ENCODE results near the gene UTP11. TPM values are rescaled to one million over a fixed set of nuclear protein-coding genes. Genes with fewer than 3 reads are reported as not detected.

UTP11 gene
- polyA plus RNA-seq, 1 donor from 2014 or later: 144 TPM

GRCh38 chr1:37998913-37999429 is 13.6 kb upstream of the UTP11 start:
- Histone ChIP-seq H3K9me3 (ENCODE audit: low read length) (no peaks in the 10 kb centered on the region), H3K4me2 (ENCODE audit: low read length) (no peak overlapping the region), H2AFZ (ENCODE audit: low read depth, low read length) (no peak overlapping the region), H3F3A (ENCODE audit: insufficient read depth, low read length, poor library complexity, severe bottlenecking) (no peaks in the 10 kb centered on the region), H3K9ac (ENCODE audit: low read length) (no peak overlapping the region), H4K20me1 (ENCODE audit: insufficient read depth) (no peaks in the 10 kb centered on the region), H3K4me3 (ENCODE audit: low read length) (no peak overlapping the region), H3K79me2 (replicated peaks; ENCODE audit: insufficient read depth, low read length) (no peaks in the 10 kb centered on the region), H3K27me3 (ENCODE audit: insufficient read depth, low read depth, low read length) (peaks cover 7% of the 10 kb centered on the region), H3K36me3 (ENCODE audit: insufficient read depth, low read length) (no peaks in the 10 kb centered on the region), H3K27ac (ENCODE audit: low read length) (no peak overlapping the region), H3K9me2 (ENCODE audit: insufficient read depth, low read length) (no peaks in the 10 kb centered on the region)
- TF ChIP-seq SMC3 (conservative IDR thresholded peaks at IDR 0.05; ENCODE audit: poor library complexity) (no peak), REST (IDR thresholded peaks at IDR 0.05; ENCODE audit: borderline replicate concordance) (no peak), EP300 (conservative IDR thresholded peaks at IDR 0.05; ENCODE audit: poor library complexity, severe bottlenecking) (no peak), TAF1 (IDR thresholded peaks at IDR 0.05; ENCODE audit: low read depth) (no peak), POLR2AphosphoS5 (IDR thresholded peaks at IDR 0.05) (no peak), CTCF (IDR thresholded peaks at IDR 0.05; ENCODE audit: poor library complexity, severe bottlenecking) (no peak), RAD21 (conservative IDR thresholded peaks at IDR 0.05) (no peak), EZH2 (IDR thresholded peaks at IDR 0.05; ENCODE audit: borderline replicate concordance, insufficient read depth, low read length, poor library complexity, severe bottlenecking) (no peak), MXI1 (conservative IDR thresholded peaks at IDR 0.05; ENCODE audit: poor library complexity, severe bottlenecking) (no peak)

GRCh38 chr1:37999430-38000232 is 12.9 kb upstream of the UTP11 start:
- H3K4me2 ChIP-seq (ENCODE audit: low read length): no peak overlapping the region
- H2AFZ ChIP-seq (ENCODE audit: low read depth, low read length): no peak overlapping the region
- H3K27me3 ChIP-seq (ENCODE audit: insufficient read depth, low read depth, low read length): peaks cover 13% of the 10 kb centered on the region
- H3K36me3 ChIP-seq (ENCODE audit: insufficient read depth, low read length): no peaks in the 10 kb centered on the region
- no peaks in the 10 kb centered on the region for H3K9me2 ChIP-seq (ENCODE audit: insufficient read depth, low read length)
- no peaks in the 10 kb centered on the region for H3K9me3 ChIP-seq (ENCODE audit: low read length)
- no peak overlapping the region for H3K27ac ChIP-seq (ENCODE audit: low read length)
- H3K4me3 ChIP-seq (ENCODE audit: low read length): no peak overlapping the region
- H3K9ac ChIP-seq (ENCODE audit: low read length): peak overlapping the region; percentile 1
- TF ChIP-seq CTCF (IDR thresholded peaks at IDR 0.05; ENCODE audit: poor library complexity, severe bottlenecking): no peak
- no peak for TF ChIP-seq MXI1 (conservative IDR thresholded peaks at IDR 0.05; ENCODE audit: poor library complexity, severe bottlenecking)
- no peak for TF ChIP-seq POLR2AphosphoS5 (IDR thresholded peaks at IDR 0.05)
- no peak for TF ChIP-seq EZH2 (IDR thresholded peaks at IDR 0.05; ENCODE audit: borderline replicate concordance, insufficient read depth, low read length, poor library complexity, severe bottlenecking)
- no peak for TF ChIP-seq RAD21 (conservative IDR thresholded peaks at IDR 0.05)
- TF ChIP-seq TAF1 (IDR thresholded peaks at IDR 0.05; ENCODE audit: low read depth): no peak
- TF ChIP-seq REST (IDR thresholded peaks at IDR 0.05; ENCODE audit: borderline replicate concordance): no peak
- no peak for TF ChIP-seq SMC3 (conservative IDR thresholded peaks at IDR 0.05; ENCODE audit: poor library complexity)
- TF ChIP-seq EP300 (conservative IDR thresholded peaks at IDR 0.05; ENCODE audit: poor library complexity, severe bottlenecking): no peak
- H4K20me1 ChIP-seq (ENCODE audit: insufficient read depth): no peaks in the 10 kb centered on the region
- H3F3A ChIP-seq (ENCODE audit: insufficient read depth, low read length, poor library complexity, severe bottlenecking): no peaks in the 10 kb centered on the region
- H3K79me2 ChIP-seq (replicated peaks; ENCODE audit: insufficient read depth, low read length): no peaks in the 10 kb centered on the region
